ENCODE data around the gene AZGP1. TPM values are rescaled to one million over a fixed set of nuclear protein-coding genes. Genes with fewer than 3 reads are reported as not detected.

AZGP1 gene
- 10 to 100 TPM in 1 of 4 donors, 1 to 10 TPM in 2, under 1 TPM in 1; 0.66 to 17.1 (median 4.1) TPM for total RNA-seq
- 10 to 100 TPM in 1 of 3 donors, 1 to 10 TPM in 2; 4.6 to 10.2 (median 7.9) TPM for polyA plus RNA-seq

DNA sequence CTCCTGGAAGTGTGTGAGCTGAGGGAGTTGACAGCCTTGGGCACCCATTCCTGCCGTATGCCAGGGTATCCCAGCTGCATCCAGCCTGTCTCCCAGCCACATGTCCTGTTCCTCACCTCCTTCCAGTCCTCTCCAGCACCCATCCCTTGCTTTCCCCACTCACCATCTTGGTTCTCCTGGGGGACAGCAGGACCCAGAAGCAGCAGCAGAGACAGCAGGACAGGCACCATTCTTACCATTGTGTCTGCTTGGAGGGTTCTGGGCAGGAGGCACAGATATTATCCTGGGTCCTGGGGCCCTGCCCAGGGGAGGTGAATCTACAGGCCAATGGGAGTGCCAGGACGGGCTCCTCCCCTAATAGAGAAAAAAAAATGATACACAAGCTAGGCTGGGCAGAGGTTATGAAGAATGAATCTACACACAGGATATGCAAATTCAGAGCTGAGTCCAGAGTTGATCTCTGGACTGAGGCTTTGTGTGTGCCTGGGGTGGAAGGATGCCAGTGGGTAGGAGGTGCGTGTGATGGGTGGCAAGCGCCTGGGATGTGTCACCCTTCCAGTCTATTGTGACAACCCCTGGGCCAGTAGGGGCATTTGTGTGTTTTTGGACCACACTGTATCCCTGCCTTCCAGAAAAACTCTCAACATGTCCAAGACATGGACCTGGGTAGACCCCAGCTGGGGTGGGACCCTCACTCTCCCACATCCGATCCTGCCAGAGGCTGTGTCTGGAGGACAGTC lies at the start of gene AZGP1:
Gene AZGP1, minus strand, starts transcription at position 250 of the 740 bp plus-strand sequence. Its CDS starts 11 bp downstream, at position 239.
- WGBS, 2 donors = 21 to 66% methylated on average over 5 of the region's 5 CpGs
- TF ChIP-seq, protein P1, sequence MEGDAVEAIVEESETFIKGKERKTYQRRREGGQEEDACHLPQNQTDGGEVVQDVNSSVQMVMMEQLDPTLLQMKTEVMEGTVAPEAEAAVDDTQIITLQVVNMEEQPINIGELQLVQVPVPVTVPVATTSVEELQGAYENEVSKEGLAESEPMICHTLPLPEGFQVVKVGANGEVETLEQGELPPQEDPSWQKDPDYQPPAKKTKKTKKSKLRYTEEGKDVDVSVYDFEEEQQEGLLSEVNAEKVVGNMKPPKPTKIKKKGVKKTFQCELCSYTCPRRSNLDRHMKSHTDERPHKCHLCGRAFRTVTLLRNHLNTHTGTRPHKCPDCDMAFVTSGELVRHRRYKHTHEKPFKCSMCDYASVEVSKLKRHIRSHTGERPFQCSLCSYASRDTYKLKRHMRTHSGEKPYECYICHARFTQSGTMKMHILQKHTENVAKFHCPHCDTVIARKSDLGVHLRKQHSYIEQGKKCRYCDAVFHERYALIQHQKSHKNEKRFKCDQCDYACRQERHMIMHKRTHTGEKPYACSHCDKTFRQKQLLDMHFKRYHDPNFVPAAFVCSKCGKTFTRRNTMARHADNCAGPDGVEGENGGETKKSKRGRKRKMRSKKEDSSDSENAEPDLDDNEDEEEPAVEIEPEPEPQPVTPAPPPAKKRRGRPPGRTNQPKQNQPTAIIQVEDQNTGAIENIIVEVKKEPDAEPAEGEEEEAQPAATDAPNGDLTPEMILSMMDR (IDR thresholded peaks at IDR 0.05) = no peak
- no peak for TF ChIP-seq POLR2AphosphoS5 (IDR thresholded peaks at IDR 0.05)
- TF ChIP-seq POLR2A (IDR thresholded peaks at IDR 0.05) = no peak
- no peak for TF ChIP-seq EP300 (IDR thresholded peaks at IDR 0.05)
- H3K27me3 ChIP-seq = peaks cover 0 to 11% (median 0%) of the 10 kb centered on the region in 3 donors
- no peaks in the 10 kb centered on the region for H3K4me1 ChIP-seq
- no peak within 1 kb of the TSS for H3K27ac ChIP-seq
- H3K36me3 ChIP-seq = no peaks in the 10 kb centered on the region
- DNase-seq = no peak
- no peak within 1 kb of the TSS for H3K4me3 ChIP-seq
- intact Hi-C loops (cut with DNase I) = no loop called here
- H3K9me3 ChIP-seq = no peaks in the 10 kb centered on the region

DNA sequence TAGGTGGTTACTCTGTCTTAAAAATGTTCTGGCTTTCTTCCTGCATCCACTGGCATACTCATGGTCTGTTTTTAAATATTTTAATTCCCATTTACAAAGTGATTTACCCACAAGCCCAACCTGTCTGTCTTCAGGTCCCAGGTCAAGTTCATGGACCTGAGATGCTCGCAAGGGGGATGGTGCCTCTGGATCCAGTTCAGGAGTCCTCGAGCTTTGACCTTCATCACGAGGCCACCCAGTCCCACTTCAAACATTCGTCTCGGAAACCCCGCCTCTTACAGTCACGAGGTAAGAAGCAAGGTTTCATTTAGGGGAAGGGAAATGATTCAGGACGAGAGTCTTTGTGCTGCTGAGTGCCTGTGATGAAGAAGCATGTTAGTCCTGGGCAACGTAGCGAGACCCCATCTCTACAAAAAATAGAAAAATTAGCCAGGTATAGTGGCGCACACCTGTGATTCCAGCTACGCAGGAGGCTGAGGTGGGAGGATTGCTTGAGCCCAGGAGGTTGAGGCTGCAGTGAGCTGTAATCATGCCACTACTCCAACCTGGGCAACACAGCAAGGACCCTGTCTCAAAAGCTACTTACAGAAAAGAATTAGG lies 48.3 kb upstream of the AZGP1 start:
- WGBS, 2 donors = 58 to 82% methylated on average over 12 of the region's 12 CpGs
- Histone ChIP-seq H3K27ac (no peak overlapping the region), H3K4me1 (peaks cover 0 to 23% (median 15%) of the 10 kb centered on the region in 4 donors), H3K36me3 (peaks cover 18 to 69% (median 34%) of the 10 kb centered on the region in 4 donors), H3K4me3 (no peak overlapping the region), H3K27me3 (no peaks in the 10 kb centered on the region), H3K9me3 (no peaks in the 10 kb centered on the region)
- TF ChIP-seq EP300 (IDR thresholded peaks at IDR 0.05) (no peak), POLR2A (IDR thresholded peaks at IDR 0.05) (no peak), POLR2AphosphoS5 (IDR thresholded peaks at IDR 0.05) (no peak)
- TF ChIP-seq, protein P1 (IDR thresholded peaks at IDR 0.05) = no peak
- DNase-seq = no peak
- intact Hi-C loops (cut with DNase I) = no loop called here

DNA sequence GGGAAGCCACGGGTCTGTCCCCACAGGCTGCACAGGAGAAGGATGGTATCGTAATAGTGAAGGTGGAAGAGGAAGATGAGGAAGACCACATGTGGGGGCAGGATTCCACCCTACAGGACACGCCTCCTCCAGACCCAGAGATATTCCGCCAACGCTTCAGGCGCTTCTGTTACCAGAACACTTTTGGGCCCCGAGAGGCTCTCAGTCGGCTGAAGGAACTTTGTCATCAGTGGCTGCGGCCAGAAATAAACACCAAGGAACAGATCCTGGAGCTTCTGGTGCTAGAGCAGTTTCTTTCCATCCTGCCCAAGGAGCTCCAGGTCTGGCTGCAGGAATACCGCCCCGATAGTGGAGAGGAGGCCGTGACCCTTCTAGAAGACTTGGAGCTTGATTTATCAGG lies 47.7 kb upstream of the AZGP1 start:
- H3K9me3 ChIP-seq = no peaks in the 10 kb centered on the region
- peaks cover 18 to 68% (median 34%) of the 10 kb centered on the region in 4 donors for H3K36me3 ChIP-seq
- no peak overlapping the region for H3K27ac ChIP-seq
- peaks cover 0 to 29% (median 20%) of the 10 kb centered on the region in 4 donors for H3K4me1 ChIP-seq
- TF ChIP-seq POLR2AphosphoS5 (IDR thresholded peaks at IDR 0.05) = no peak
- no peak for TF ChIP-seq EP300 (IDR thresholded peaks at IDR 0.05)
- no peak for TF ChIP-seq POLR2A (IDR thresholded peaks at IDR 0.05)
- TF ChIP-seq, protein P1 (IDR thresholded peaks at IDR 0.05) = no peak
- no peak for DNase-seq
- intact Hi-C loops (cut with DNase I) = no loop called here
- no peak overlapping the region for H3K4me3 ChIP-seq
- H3K27me3 ChIP-seq = no peaks in the 10 kb centered on the region
- WGBS, 2 donors = 75 to 89% methylated on average over 12 of the region's 12 CpGs

DNA sequence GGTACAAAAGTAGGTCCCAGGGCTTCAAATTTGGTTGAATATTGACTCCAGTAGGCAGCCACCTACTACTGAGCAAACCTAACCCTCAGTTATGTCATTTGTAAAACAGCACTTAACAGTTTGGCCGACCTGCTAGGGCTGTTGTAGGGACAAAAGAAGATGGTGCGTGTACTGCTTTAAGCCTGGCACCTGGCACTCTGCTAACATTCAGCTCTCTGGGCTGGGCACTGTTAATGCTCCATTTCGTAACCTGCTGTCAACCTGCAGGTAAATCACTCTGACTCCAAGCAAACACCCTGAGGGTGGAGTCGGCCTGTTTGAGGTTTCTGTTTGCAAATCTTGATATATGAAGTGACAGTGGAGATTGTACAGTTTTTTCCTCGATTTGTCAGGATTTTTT lies 46.8 kb upstream of the AZGP1 start:
- peaks cover 18 to 60% (median 30%) of the 10 kb centered on the region in 4 donors for H3K36me3 ChIP-seq

More for the DNA sequence above, 46.8 kb upstream of the AZGP1 start:
- peaks cover 0 to 38% (median 28%) of the 10 kb centered on the region in 4 donors for H3K4me1 ChIP-seq
- intact Hi-C loops (cut with DNase I) = no loop called here
- no peaks in the 10 kb centered on the region for H3K27me3 ChIP-seq
- WGBS, 2 donors = 22 to 57% methylated on average over 5 of the region's 5 CpGs
- H3K27ac ChIP-seq = no peak overlapping the region
- no peaks in the 10 kb centered on the region for H3K9me3 ChIP-seq
- TF ChIP-seq EP300 (IDR thresholded peaks at IDR 0.05) = no peak
- TF ChIP-seq POLR2AphosphoS5 (IDR thresholded peaks at IDR 0.05) = no peak
- TF ChIP-seq POLR2A (IDR thresholded peaks at IDR 0.05) = no peak
- TF ChIP-seq, protein P1 (IDR thresholded peaks at IDR 0.05) = no peak
- no peak for DNase-seq
- H3K4me3 ChIP-seq = no peak overlapping the region
